HCT116 (cell line): Measurements from ENCODE around the gene CTSZ. TPM values are rescaled to one million over a fixed set of nuclear protein-coding genes. Genes with fewer than 3 reads are reported as not detected.
A peak's percentile ranks its signal among the peaks of the same experiment; 100 is the strongest.

Experiments
- ATAC-seq: fragments of 200-7000 bp; cut with Tn5 transposase; 2 replicates; pipeline ENCODE4 v1.9.1; 2020; ENCODE audit warnings: mild to moderate bottlenecking, moderate library complexity
- BruUV-seq: library from RNA; stranded (reverse); fragments of 400-500 nt; replicated peaks from 2 replicates; lab custom pipeline; 2021; lab: Mats Ljungman, UMichigan
- CTCF ChIA-PET: fragments of 300-600 bp; sonication (Branson Sonifier 250); formaldehyde crosslinking; loops from one replicate; lab custom pipeline; 2021; ENCODE audit warnings: antibody characterized with exemption; lab: Charles Lee
- POLR2A ChIA-PET: fragments of 300-600, 350-600 bp; sonication (Branson Sonifier 250); formaldehyde crosslinking; loops from one replicate; lab custom pipeline; 2021; ENCODE audit warnings: antibody characterized with exemption; lab: Charles Lee
- RAD21 ChIA-PET, 2 experiments: fragments of 300-600 bp; sonication (Branson Sonifier 250); formaldehyde crosslinking; loops; one replicate each; lab custom pipeline; 2023; ENCODE audit warnings: low total read pairs in 2 of 2; ENCODE audit not compliant: uncharacterized antibody in 2 of 2, unreplicated experiment in 2 of 2, low non-redundant PET in 1 of 2; lab: Charles Lee
- DNase-seq: peaks from one replicate; pipeline ENCODE4 v3.0.0-alpha.2; 2010; ENCODE audit warnings: low read depth, low spot score
- H2AFZ ChIP-seq: fragments of 200-600 bp; shearing (Covaris generic), sonication (generic); 2 replicates; pipeline ENCODE4 v1.6.1; 2017; ENCODE audit warnings: low read depth, mixed run types, mixed read lengths, antibody characterized with exemption, low read length; ENCODE audit not compliant: poor library complexity, severe bottlenecking
- H3K27ac ChIP-seq: 2 replicates; pipeline ENCODE4 v1.5.1; 2012; ENCODE audit warnings: low read depth, low read length
- H3K27me3 ChIP-seq: fragments of 200-600 bp; sonication (generic); 2 replicates; pipeline ENCODE4 v1.6.1; 2016; ENCODE audit warnings: mixed run types, low read length, mixed read lengths; ENCODE audit not compliant: insufficient read depth
- H3K36me3 ChIP-seq, 2 experiments: fragments of 200-500 bp in 1 of 2; fragments of 200-600 bp in 1 of 2; sonication (Bioruptor generic) in 1 of 2; sonication (generic) in 1 of 2; 2 replicates each; pipeline versions ENCODE4 v1.5.1 to v1.6.1; 2014 to 2016; ENCODE audit warnings: low read length in 2 of 2, inconsistent platforms in 1 of 2, mixed read lengths in 1 of 2, mixed run types in 1 of 2; ENCODE audit not compliant: insufficient read depth in 2 of 2, control insufficient read depth in 1 of 2
- H3K4me1 ChIP-seq, 2 experiments: fragments of 200-600 bp in 1 of 2; sonication (generic) in 1 of 2; 2 replicates each; pipeline versions ENCODE4 v1.5.1 to v1.6.1; 2012 to 2017; ENCODE audit warnings: low read length in 2 of 2, inconsistent platforms in 1 of 2, mild to moderate bottlenecking in 1 of 2, mixed read lengths in 1 of 2, mixed run types in 1 of 2, moderate library complexity in 1 of 2; ENCODE audit not compliant: insufficient read depth in 2 of 2, control insufficient read depth in 1 of 2
- H3K4me2 ChIP-seq: fragments of 200-600 bp; sonication (generic); 2 replicates; pipeline ENCODE4 v1.6.1; 2017; ENCODE audit warnings: mixed run types, low read length, mixed read lengths
- H3K4me3 ChIP-seq, 2 experiments: fragments of 200-600 bp in 1 of 2; sonication (generic) in 1 of 2; replicated peaks in 1 of 2; 2 replicates each; pipeline ENCODE4 v1.5.1; 2011 to 2016; ENCODE audit warnings: low read length in 2 of 2, control low read depth in 1 of 2, low read depth in 1 of 2, mild to moderate bottlenecking in 1 of 2, mixed read lengths in 1 of 2, mixed run types in 1 of 2
- H3K79me2 ChIP-seq: fragments of 200-600 bp; sonication (generic); 2 replicates; pipeline ENCODE4 v1.6.1; 2017; ENCODE audit warnings: mild to moderate bottlenecking, mixed run types, low read length, moderate library complexity, mixed read lengths; ENCODE audit not compliant: insufficient read depth
- H3K9ac ChIP-seq: fragments of 200-600 bp; sonication (generic); 2 replicates; pipeline ENCODE4 v1.6.1; 2016; ENCODE audit warnings: low read length, mixed read lengths
- H3K9me2 ChIP-seq: fragments of 200-600 bp; sonication (generic), shearing (Covaris generic); 2 replicates; pipeline ENCODE4 v1.6.1; 2017; ENCODE audit warnings: mixed run types, mild to moderate bottlenecking, moderate library complexity; ENCODE audit not compliant: insufficient read depth
- H3K9me3 ChIP-seq, 2 experiments: fragments of 200-500 bp in 1 of 2; fragments of 200-600 bp in 1 of 2; sonication (Bioruptor generic) in 1 of 2; sonication (generic) in 1 of 2; 2 replicates each; pipeline ENCODE4 v1.6.1; 2014 to 2017; ENCODE audit warnings: low read length in 2 of 2, mixed read lengths in 2 of 2, inconsistent platforms in 1 of 2, low read depth in 1 of 2, mild to moderate bottlenecking in 1 of 2, mixed run types in 1 of 2, moderate library complexity in 1 of 2; ENCODE audit not compliant: control insufficient read depth in 1 of 2, insufficient read depth in 1 of 2
- H4K20me1 ChIP-seq: fragments of 200-600 bp; sonication (generic), shearing (Covaris generic); 2 replicates; pipeline ENCODE4 v1.6.1; 2017; ENCODE audit warnings: mixed run types, mild to moderate bottlenecking, moderate library complexity; ENCODE audit not compliant: insufficient read depth
- CTCF ChIP-seq, 3 experiments: fragments of 200-600 bp in 1 of 3; sonication (generic) in 1 of 3; IDR thresholded peaks in 2 of 3; conservative IDR thresholded peaks in 1 of 3; 2 replicates each; pipeline ENCODE4 v1.5.1; 2012 to 2017; ENCODE audit warnings: low read depth in 2 of 3, low read length in 2 of 3, antibody characterized with exemption in 1 of 3, borderline replicate concordance in 1 of 3, control low read depth in 1 of 3, mild to moderate bottlenecking in 1 of 3, mixed read lengths in 1 of 3, mixed run types in 1 of 3, moderate library complexity in 1 of 3; ENCODE audit not compliant: insufficient read depth in 1 of 3
- EGR1 ChIP-seq: IDR thresholded peaks from 2 replicates; pipeline ENCODE4 v1.6.1; 2012; ENCODE audit warnings: low read depth
- ELF1 ChIP-seq: IDR thresholded peaks from 2 replicates; pipeline ENCODE4 v1.6.1; 2012; ENCODE audit warnings: low read depth, borderline replicate concordance
- FOSL1 ChIP-seq: IDR thresholded peaks from 2 replicates; pipeline ENCODE4 v1.6.1; 2012; ENCODE audit warnings: low read depth
- JUND ChIP-seq: IDR thresholded peaks from 2 replicates; pipeline ENCODE4 v1.6.1; 2012
- POLR2AphosphoS5 ChIP-seq: IDR thresholded peaks from 2 replicates; pipeline ENCODE4 v1.6.1; 2011; ENCODE audit warnings: mild to moderate bottlenecking, low read depth, low read length, moderate library complexity
- RAD21 ChIP-seq: IDR thresholded peaks from 2 replicates; pipeline ENCODE4 v1.6.1; 2012; ENCODE audit warnings: low read depth, mild to moderate bottlenecking
- REST ChIP-seq: IDR thresholded peaks from 2 replicates; pipeline ENCODE4 v1.6.1; 2012; ENCODE audit warnings: low read depth
- TCF7L2 ChIP-seq: IDR thresholded peaks from 2 replicates; pipeline ENCODE4 v1.7.0; 2011; ENCODE audit warnings: borderline replicate concordance, inconsistent platforms; ENCODE audit not compliant: insufficient read depth, insufficient read length; ENCODE audit errors: extremely low read depth
- YY1 ChIP-seq: IDR thresholded peaks from 2 replicates; pipeline ENCODE4 v1.6.1; 2011; ENCODE audit warnings: low read length, low read depth, moderate library complexity, mild to moderate bottlenecking; ENCODE audit not compliant: insufficient replicate concordance; ENCODE audit errors: extremely low read depth
- ZFX ChIP-seq: fragments of 450-650 bp; IDR thresholded peaks from 2 replicates; pipeline ENCODE4 v1.6.1; 2017
- ZNF274 ChIP-seq: fragments of 200-500 bp; sonication (Bioruptor generic); IDR thresholded peaks from 2 replicates; pipeline ENCODE4 v1.6.1; 2014; ENCODE audit warnings: mild to moderate bottlenecking, low read depth, low read length, inconsistent platforms
- intact Hi-C: fragments of 100-400 bp; cut with micrococcal nuclease; formaldehyde crosslinking; loops from 2 replicates; pipeline ENCODE4 v1.10.0; 2022
- total RNA-seq: library from RNA; stranded (reverse); gene quantifications from one replicate; pipeline ENCODE4 v1.2.1, GENCODE V29; 2021; ENCODE audit not compliant: unreplicated experiment

CTSZ gene
- total RNA-seq, 1 experiment from 2014 or later = 100 TPM

- CTCF ChIA-PET = no interaction called here
- Histone ChIP-seq H4K20me1 (no peaks in the 10 kb centered on the region), H3K9me2 (no peaks in the 10 kb centered on the region), H3K4me1 (peaks cover 6 to 17% of the 10 kb centered on the region in 2 experiments), H2AFZ (no peak overlapping the region), H3K4me2 (peak overlapping the region; percentile 88), H3K9me3 (no peaks in the 10 kb centered on the region), H3K4me3 (peak overlapping the region; percentile 88 to 94), H3K27me3 (no peaks in the 10 kb centered on the region), H3K9ac (peak overlapping the region; percentile 79), H3K27ac (no peak overlapping the region; the same call in 1 of the 2 replicates), H3K36me3 (peaks cover 10 to 16% of the 10 kb centered on the region in 2 experiments), H3K79me2 (peaks cover 62% of the 10 kb centered on the region)
- POLR2A ChIA-PET = interaction anchor here (1.0 to 1.4 kb wide), 2 partner anchors 8 to 10 kb away, joined by 3 to 4 read pairs; no protein-coding TSS in a partner anchor
- DNase-seq (no peak), ATAC-seq (no peak)
- intact Hi-C loops = loop anchor here (5.0 to 10.0 kb wide), 2 partner anchors 50 to 78 kb away; partner anchors contain the start of gene ATP5F1E
- TF ChIP-seq JUND (no peak), EGR1 (no peak), FOSL1 (no peak), TCF7L2 (no peak), REST (no peak), YY1 (no peak), ELF1 (no peak), RAD21 (no peak), POLR2AphosphoS5 (no peak), ZNF274 (no peak), CTCF (IDR thresholded peaks at IDR 0.05 in 2 of 3, conservative IDR thresholded peaks at IDR 0.05 in 1 of 3; ENCODE audit: borderline replicate concordance in 1 of 3, insufficient read depth in 1 of 3, low read depth in 2 of 3, low read length in 2 of 3) (no peak), ZFX (no peak)
- RAD21 ChIA-PET = no interaction called here
- BruUV-seq = no TSS peak
Measured at GRCh38 chr20:58982406-58983114, 24.5 kb downstream of the CTSZ start.
